Natural killer cell (primary cell): ENCODE results near the gene CENPX. TPM values are rescaled to one million over a fixed set of nuclear protein-coding genes. Genes with fewer than 3 reads are reported as not detected.

ENCODE experiments used
- ATAC-seq, 3 donors: fragments of 150-1000 bp in 2 of 3; fragments of 200-7000 bp in 1 of 3; cut with Tn5 transposase; 1 replicate in 1 of 3; 2 replicates in 2 of 3; pipeline ENCODE4 v1.10.0; 2021; ENCODE audit warnings: mild to moderate bottlenecking in 2 of 3, moderate library complexity in 2 of 3
- DNase-seq, 2 donors: peaks; one replicate each; pipeline versions ENCODE4 v3.0.0 to v3.0.0-alpha.2; 2013 to 2021; ENCODE audit warnings: mixed read lengths in 1 of 2
- H3K27ac ChIP-seq: one replicate; pipeline ENCODE4 v1.5.1; 2013; ENCODE audit warnings: mild to moderate bottlenecking, low read length
- H3K27me3 ChIP-seq: one replicate; pipeline ENCODE4 v1.6.1; 2013; ENCODE audit warnings: low read length; ENCODE audit not compliant: control insufficient read depth, insufficient read depth
- H3K36me3 ChIP-seq: one replicate; pipeline ENCODE4 v1.6.1; 2013; ENCODE audit warnings: low read length; ENCODE audit not compliant: control insufficient read depth, insufficient read depth
- H3K4me1 ChIP-seq: one replicate; pipeline ENCODE4 v1.6.1; 2013; ENCODE audit warnings: low read length; ENCODE audit not compliant: control insufficient read depth, insufficient read depth
- H3K4me3 ChIP-seq: one replicate; pipeline ENCODE4 v1.5.1; 2013; ENCODE audit warnings: low read length
- H3K9me3 ChIP-seq: one replicate; pipeline ENCODE4 v1.6.1; 2013; ENCODE audit warnings: low read length; ENCODE audit not compliant: control insufficient read depth, insufficient read depth
- H3K27ac Mint-ChIP-seq, 2 donors: one replicate each; pipeline ENCODE4 v1.8.0; 2022; ENCODE audit warnings: mild to moderate bottlenecking in 2 of 2, mixed read lengths in 2 of 2, moderate library complexity in 1 of 2
- H3K27me3 Mint-ChIP-seq, 2 donors: one replicate each; pipeline ENCODE4 v1.8.0; 2022; ENCODE audit warnings: low read depth in 2 of 2, mixed read lengths in 2 of 2
- H3K36me3 Mint-ChIP-seq: one replicate; pipeline ENCODE4 v1.8.0; 2022; ENCODE audit warnings: mixed read lengths
- H3K4me1 Mint-ChIP-seq, 2 donors: one replicate each; pipeline ENCODE4 v1.8.0; 2022; ENCODE audit warnings: mixed read lengths in 2 of 2
- H3K4me3 Mint-ChIP-seq: one replicate; pipeline ENCODE4 v1.8.0; 2022; ENCODE audit warnings: mild to moderate bottlenecking, moderate library complexity, mixed read lengths
- H3K9me3 Mint-ChIP-seq, 2 donors: one replicate each; pipeline ENCODE4 v1.8.0; 2022; ENCODE audit warnings: mixed read lengths in 2 of 2
- CTCF ChIP-seq: fragments of 200-600 bp; IDR thresholded peaks from one replicate; pipeline ENCODE4 v1.8.0; 2022; ENCODE audit warnings: antibody characterized with exemption
- WGBS: methylation state at CpG from one replicate; pipeline ENCODE4 v1.1.7; 2013; ENCODE audit warnings: missing lambda C conversion rate; ENCODE audit not compliant: insufficient coverage; 5-methylcytosine and 5-hydroxymethylcytosine counted together
- intact Hi-C: fragments of 100-400 bp; cut with micrococcal nuclease; formaldehyde crosslinking; loops from one replicate; pipeline ENCODE4 v1.14.2; 2022
- total RNA-seq, 4 donors: library from RNA; stranded (reverse); fragments of 120-200 nt in 1 of 4; gene quantifications; one replicate each; pipeline versions ENCODE4 v1.2.3 to v1.2.4, GENCODE V29; 2013 to 2022

CENPX gene
- total RNA-seq, 3 donors from 2014 or later (not counting 1 experiment from before 2014, with no cell fraction given) = 22.8 to 29.6 (median 27.0) TPM

GRCh38 chr17:82025401-82026107 is 2.9 kb upstream of the CENPX start:
- Mint-ChIP-seq H3K9me3 (no peaks in the 10 kb centered on the region), H3K27ac (no peak overlapping the region), H3K27me3 (peaks cover 0 to 6% of the 10 kb centered on the region in 2 donors), H3K4me3 (no peak overlapping the region), H3K36me3 (no peaks in the 10 kb centered on the region), H3K4me1 (peaks cover 7 to 37% of the 10 kb centered on the region in 2 donors)
- intact Hi-C loops = no loop called here
- Histone ChIP-seq H3K27me3 (peaks cover 4% of the 10 kb centered on the region), H3K4me3 (no peak overlapping the region), H3K36me3 (no peaks in the 10 kb centered on the region), H3K9me3 (no peaks in the 10 kb centered on the region), H3K4me1 (peaks cover 40% of the 10 kb centered on the region), H3K27ac (no peak overlapping the region)
- WGBS = 97% methylated on average over 25 of the region's 25 CpGs
- TF ChIP-seq CTCF = no peak
- DNase-seq (no peak), ATAC-seq (no peak)

GRCh38 chr17:82024859-82025258 is 2.2 kb upstream of the CENPX start:
- Mint-ChIP-seq H3K27me3 (peaks cover 0 to 3% of the 10 kb centered on the region in 2 donors), H3K4me3 (no peak overlapping the region), H3K36me3 (no peaks in the 10 kb centered on the region), H3K27ac (no peak overlapping the region), H3K4me1 (peaks cover 7 to 39% of the 10 kb centered on the region in 2 donors), H3K9me3 (no peaks in the 10 kb centered on the region)
- Histone ChIP-seq H3K36me3 (no peaks in the 10 kb centered on the region), H3K9me3 (no peaks in the 10 kb centered on the region), H3K27me3 (peaks cover 4% of the 10 kb centered on the region), H3K4me3 (no peak overlapping the region), H3K27ac (no peak overlapping the region), H3K4me1 (peaks cover 33% of the 10 kb centered on the region)
- DNase-seq = no peak
- WGBS = 98% methylated on average over 17 of the region's 17 CpGs
- no peak for TF ChIP-seq CTCF
- ATAC-seq = no peak
- intact Hi-C loops = no loop called here

- Mint-ChIP-seq H3K27ac (peak overlapping the region in 1 of 2 donors; percentile 92), H3K4me1 (peaks cover 7 to 34% of the 10 kb centered on the region in 2 donors), H3K27me3 (no peaks in the 10 kb centered on the region), H3K4me3 (peak overlapping the region; percentile 77), H3K9me3 (no peaks in the 10 kb centered on the region), H3K36me3 (no peaks in the 10 kb centered on the region)
- DNase-seq (peak in 1 of 2 donors; percentile 45), ATAC-seq (no peak)
- no peaks in the 10 kb centered on the region for H3K27me3 ChIP-seq
- WGBS = 5% methylated on average over 55 of the region's 55 CpGs
- H3K9me3 ChIP-seq = no peaks in the 10 kb centered on the region
- H3K36me3 ChIP-seq = no peaks in the 10 kb centered on the region
- intact Hi-C loops = loop anchor here (1.0 to 2.0 kb wide), 2 partner anchors 14 to 75 kb away; partner anchors contain the start of genes DCXR and FASN
- TF ChIP-seq CTCF = no peak
- peaks cover 29% of the 10 kb centered on the region for H3K4me1 ChIP-seq
- peak overlapping the region; percentile 54 for H3K4me3 ChIP-seq
- H3K27ac ChIP-seq = no peak overlapping the region
These were observed 966 bp upstream of the CENPX start for GRCh38 chr17:82023447-82024241.
